AG08396 (cell line): Measurements from ENCODE around the gene DCD.
"Not testable (repeated sequence)": the region's sequence is repeated elsewhere in the genome, so short reads cannot be mapped to it uniquely, and the experiment has no call there.

Experiments used
- DNase-seq: peaks from one replicate; pipeline ENCODE4 v3.0.0; 2012; ENCODE audit warnings: low spot score, mixed read lengths

The DCD gene

GRCh38 chr12:54648265-54648664 lies at the start of gene DCD:
TSS of gene DCD (minus strand) at chr12:54648365. CDS start at chr12:54648303, 62 bp downstream.
- no peak for DNase-seq

GRCh38 chr12:54697851-54698250 lies 49.7 kb upstream of the DCD start:
- DNase-seq: no peak

GRCh38 chr12:54692353-54692752 lies 44.2 kb upstream of the DCD start:
- no peak for DNase-seq

GRCh38 chr12:54689984-54690383 lies 41.8 kb upstream of the DCD start:
- no peak for DNase-seq

GRCh38 chr12:54689034-54689372 lies 40.8 kb upstream of the DCD start:
- DNase-seq: no peak

GRCh38 chr12:54688309-54689033 lies 40.3 kb upstream of the DCD start:
- DNase-seq: no peak

GRCh38 chr12:54684636-54685630 lies 36.8 kb upstream of the DCD start:
- DNase-seq: no peak

- no peak for DNase-seq
Measured at GRCh38 chr12:54683398-54683797, 35.2 kb upstream of the DCD start.

- no peak for DNase-seq
Measured at GRCh38 chr12:54682674-54683073, 34.5 kb upstream of the DCD start.

GRCh38 chr12:54680374-54680773 lies 32.2 kb upstream of the DCD start:
- peak; percentile 17 for DNase-seq

GRCh38 chr12:54678131-54678530 lies 30.0 kb upstream of the DCD start:
- DNase-seq: no peak

GRCh38 chr12:54667945-54668344 lies 19.8 kb upstream of the DCD start:
- DNase-seq: no peak

GRCh38 chr12:54666008-54666407 lies 17.8 kb upstream of the DCD start:
- no peak for DNase-seq

- DNase-seq: not testable (repeated sequence)
Measured at GRCh38 chr12:54665022-54665635, 17.0 kb upstream of the DCD start.

- no peak for DNase-seq
Measured at GRCh38 chr12:54663603-54664002, 15.4 kb upstream of the DCD start.

GRCh38 chr12:54662026-54662425 lies 13.9 kb upstream of the DCD start:
- no peak for DNase-seq

GRCh38 chr12:54661048-54661447 lies 12.9 kb upstream of the DCD start:
- DNase-seq: no peak

GRCh38 chr12:54660320-54660962 lies 12.3 kb upstream of the DCD start:
- DNase-seq: no peak

- DNase-seq: peak; percentile 65
Measured at GRCh38 chr12:54658306-54659264, 10.4 kb upstream of the DCD start.

- no peak for DNase-seq
Measured at GRCh38 chr12:54657105-54657607, 9.0 kb upstream of the DCD start.

GRCh38 chr12:54654926-54655325 lies 6.8 kb upstream of the DCD start:
- DNase-seq: no peak
